GM12891 (cell line): Measurements from ENCODE around the gene ATG10.

Source experiments
- POLR2A ChIP-seq: IDR thresholded peaks from 2 replicates; pipeline ENCODE4 v1.6.1; 2011; ENCODE audit warnings: low read depth, low read length, control low read depth
- POLR2AphosphoS5 ChIP-seq: IDR thresholded peaks from 2 replicates; pipeline ENCODE4 v1.6.1; 2011; ENCODE audit warnings: low read depth, low read length, control low read depth
- SPI1 ChIP-seq: IDR thresholded peaks from 2 replicates; pipeline ENCODE4 v1.6.1; 2011; ENCODE audit warnings: low read depth, low read length, control low read depth
- TAF1 ChIP-seq: IDR thresholded peaks from 2 replicates; pipeline ENCODE4 v1.6.1; 2011; ENCODE audit warnings: low read depth, low read length, control low read depth

- TF ChIP-seq POLR2A = no peak
- no peak for TF ChIP-seq SPI1
- TF ChIP-seq TAF1 = no peak
- TF ChIP-seq POLR2AphosphoS5 = no peak
Observed at GRCh38 chr5:81936066-81936465, 35.8 kb upstream of the ATG10 start.
